ENCODE data around the gene TBC1D9B. TPM values are rescaled to one million over a fixed set of nuclear protein-coding genes. Genes with fewer than 3 reads are reported as not detected.

Gene TBC1D9B
- total and polyA plus RNA-seq, 2 of the 13 experiments (the other 11 are each of a cell fraction or from before 2014, with no cell fraction given), result 35.0 to 50.0 TPM

DNA sequence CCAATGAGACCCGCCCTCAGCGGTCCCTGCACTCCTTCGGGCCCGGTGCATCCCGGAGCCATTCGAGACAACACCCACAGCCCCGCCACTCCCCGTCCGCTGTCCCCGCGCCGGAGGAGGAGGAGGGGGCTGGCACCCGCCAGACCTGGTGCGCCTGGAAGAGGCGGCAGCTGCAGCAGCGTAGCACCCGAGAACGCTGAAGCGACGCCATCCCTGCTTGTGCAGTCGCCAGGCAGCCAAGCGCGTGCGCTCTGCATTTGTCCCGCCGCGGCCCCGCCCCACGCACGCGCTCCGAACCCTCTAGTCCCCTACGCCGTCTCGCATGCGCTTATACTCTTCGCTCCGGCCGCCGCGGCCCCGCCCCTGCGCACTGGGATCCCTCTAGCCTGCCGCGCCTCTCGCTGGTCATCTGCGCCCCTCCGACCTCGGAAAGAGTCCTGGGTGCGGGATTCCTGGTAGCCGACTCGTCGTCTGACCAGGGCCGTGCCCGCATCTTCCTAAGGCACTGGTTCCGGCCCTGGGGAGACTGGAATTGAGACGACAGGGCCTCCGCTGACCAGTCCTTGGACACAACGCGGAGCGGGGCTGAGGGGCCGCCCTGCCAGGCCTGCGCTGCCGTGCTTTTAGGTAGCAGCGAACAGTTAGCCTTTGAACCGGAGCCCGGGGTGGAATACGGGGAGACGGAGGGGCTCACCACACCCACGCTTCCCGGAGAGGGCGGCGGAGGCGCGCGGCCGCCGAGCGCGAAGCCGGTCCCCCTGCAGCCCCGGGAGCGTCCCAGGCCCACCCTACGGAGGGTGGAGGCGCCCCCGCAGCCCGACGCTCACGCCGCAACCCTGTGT is 48.9 kb downstream of the TBC1D9B start, which contains the start of gene MRNIP (continued):
- TF ChIP-seq, protein P1, sequence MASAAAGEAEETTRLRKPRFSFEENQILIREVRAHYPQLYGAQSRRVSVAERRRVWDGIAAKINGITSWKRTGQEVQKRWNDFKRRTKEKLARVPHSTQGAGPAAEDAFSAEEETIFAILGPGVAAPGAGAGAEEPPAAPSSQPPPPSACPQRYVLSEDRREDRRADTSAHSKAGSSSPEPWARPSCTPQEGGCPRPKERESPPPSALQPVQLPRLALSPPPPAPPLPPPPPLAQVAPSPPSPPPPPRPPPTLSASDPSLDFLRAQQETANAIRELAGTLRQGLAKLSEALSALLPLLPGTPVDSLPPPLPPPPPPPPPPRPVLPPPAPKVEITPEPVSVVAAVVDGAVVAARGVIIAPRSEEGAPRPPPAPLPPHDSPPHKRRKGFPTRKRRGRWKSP (CRISPR knock-in tag; IDR thresholded peaks at IDR 0.05), result peak; percentile 97
- TF ChIP-seq BCL6 (CRISPR knock-in tag; IDR thresholded peaks at IDR 0.05) (no peak), SNAI1 (CRISPR knock-in tag; IDR thresholded peaks at IDR 0.05; ENCODE audit: borderline replicate concordance) (peak; percentile 88; the same call in 1 of the 2 replicates), ZFP82 (CRISPR knock-in tag; IDR thresholded peaks at IDR 0.05; ENCODE audit: borderline replicate concordance) (no peak; the same call in 1 of the 2 replicates), KLF6 (CRISPR knock-in tag; IDR thresholded peaks at IDR 0.05) (peak; percentile 79; the same call in 1 of the 2 replicates), ZNF160 (CRISPR knock-in tag; IDR thresholded peaks at IDR 0.05) (peak; percentile 82), ZNF782 (CRISPR knock-in tag; IDR thresholded peaks at IDR 0.05; ENCODE audit: borderline replicate concordance) (peak; percentile 65; the same call in 1 of the 2 replicates), ZNF263 (CRISPR knock-in tag; IDR thresholded peaks at IDR 0.05) (peak; percentile 50), ZNF543 (CRISPR knock-in tag; IDR thresholded peaks at IDR 0.05) (peak; percentile 97), PTBP1 (IDR thresholded peaks at IDR 0.05; ENCODE audit: low read depth, low read length, poor library complexity, severe bottlenecking) (peak; percentile 57), HNRNPLL (IDR thresholded peaks at IDR 0.05; ENCODE audit: low read depth, low read length, poor library complexity, severe bottlenecking) (peak; percentile 92), CBX5 (CRISPR knock-in tag; IDR thresholded peaks at IDR 0.05; ENCODE audit: borderline replicate concordance) (peak; percentile 76; the same call in 1 of the 2 replicates), ZNF766 (CRISPR knock-in tag; IDR thresholded peaks at IDR 0.05; ENCODE audit: borderline replicate concordance) (0 out of 2 replicates have a peak, but pooled peaks have one; percentile 67), MEIS2 (CRISPR knock-in tag; IDR thresholded peaks at IDR 0.05) (peak; percentile 67; the same call in 1 of the 2 replicates), AHR (CRISPR knock-in tag; IDR thresholded peaks at IDR 0.05) (no peak), RELA (CRISPR knock-in tag; IDR thresholded peaks at IDR 0.05) (no peak)
- TF ChIP-seq, protein P2, sequence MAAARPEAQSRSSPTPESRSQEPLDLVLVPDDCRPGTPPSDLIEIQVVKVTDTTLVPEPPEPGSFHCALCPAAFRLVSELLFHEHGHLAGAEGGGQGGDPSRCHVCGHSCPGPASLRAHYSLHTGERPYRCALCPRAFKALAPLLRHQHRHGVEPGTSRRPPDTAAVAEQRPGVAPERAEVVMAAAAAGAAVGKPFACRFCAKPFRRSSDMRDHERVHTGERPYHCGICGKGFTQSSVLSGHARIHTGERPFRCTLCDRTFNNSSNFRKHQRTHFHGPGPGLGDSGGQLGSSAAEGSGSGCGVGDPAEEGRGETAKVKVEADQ (CRISPR knock-in tag; IDR thresholded peaks at IDR 0.05; ENCODE audit: borderline replicate concordance), result peak; percentile 85
- TF ChIP-seq, protein P3, sequence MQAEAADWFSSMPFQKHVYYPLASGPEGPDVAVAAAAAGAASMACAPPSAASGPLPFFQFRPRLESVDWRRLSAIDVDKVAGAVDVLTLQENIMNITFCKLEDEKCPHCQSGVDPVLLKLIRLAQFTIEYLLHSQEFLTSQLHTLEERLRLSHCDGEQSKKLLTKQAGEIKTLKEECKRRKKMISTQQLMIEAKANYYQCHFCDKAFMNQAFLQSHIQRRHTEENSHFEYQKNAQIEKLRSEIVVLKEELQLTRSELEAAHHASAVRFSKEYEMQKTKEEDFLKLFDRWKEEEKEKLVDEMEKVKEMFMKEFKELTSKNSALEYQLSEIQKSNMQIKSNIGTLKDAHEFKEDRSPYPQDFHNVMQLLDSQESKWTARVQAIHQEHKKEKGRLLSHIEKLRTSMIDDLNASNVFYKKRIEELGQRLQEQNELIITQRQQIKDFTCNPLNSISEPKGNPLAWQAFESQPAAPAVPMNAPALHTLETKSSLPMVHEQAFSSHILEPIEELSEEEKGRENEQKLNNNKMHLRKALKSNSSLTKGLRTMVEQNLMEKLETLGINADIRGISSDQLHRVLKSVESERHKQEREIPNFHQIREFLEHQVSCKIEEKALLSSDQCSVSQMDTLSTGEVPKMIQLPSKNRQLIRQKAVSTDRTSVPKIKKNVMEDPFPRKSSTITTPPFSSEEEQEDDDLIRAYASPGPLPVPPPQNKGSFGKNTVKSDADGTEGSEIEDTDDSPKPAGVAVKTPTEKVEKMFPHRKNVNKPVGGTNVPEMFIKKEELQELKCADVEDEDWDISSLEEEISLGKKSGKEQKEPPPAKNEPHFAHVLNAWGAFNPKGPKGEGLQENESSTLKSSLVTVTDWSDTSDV (CRISPR knock-in tag; IDR thresholded peaks at IDR 0.05), result no peak; the same call in 1 of the 2 replicates
- TF ChIP-seq, protein P4, sequence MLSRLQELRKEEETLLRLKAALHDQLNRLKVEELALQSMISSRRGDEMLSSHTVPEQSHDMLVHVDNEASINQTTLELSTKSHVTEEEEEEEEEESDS (CRISPR knock-in tag; IDR thresholded peaks at IDR 0.05; ENCODE audit: borderline replicate concordance), result peak; percentile 75; the same call in 1 of the 2 replicates
- TF ChIP-seq, protein P5, sequence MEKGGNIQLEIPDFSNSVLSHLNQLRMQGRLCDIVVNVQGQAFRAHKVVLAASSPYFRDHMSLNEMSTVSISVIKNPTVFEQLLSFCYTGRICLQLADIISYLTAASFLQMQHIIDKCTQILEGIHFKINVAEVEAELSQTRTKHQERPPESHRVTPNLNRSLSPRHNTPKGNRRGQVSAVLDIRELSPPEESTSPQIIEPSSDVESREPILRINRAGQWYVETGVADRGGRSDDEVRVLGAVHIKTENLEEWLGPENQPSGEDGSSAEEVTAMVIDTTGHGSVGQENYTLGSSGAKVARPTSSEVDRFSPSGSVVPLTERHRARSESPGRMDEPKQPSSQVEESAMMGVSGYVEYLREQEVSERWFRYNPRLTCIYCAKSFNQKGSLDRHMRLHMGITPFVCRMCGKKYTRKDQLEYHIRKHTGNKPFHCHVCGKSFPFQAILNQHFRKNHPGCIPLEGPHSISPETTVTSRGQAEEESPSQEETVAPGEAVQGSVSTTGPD (CRISPR knock-in tag; IDR thresholded peaks at IDR 0.05), result peak; percentile 61; the same call in 1 of the 2 replicates
- TF ChIP-seq, protein P6, sequence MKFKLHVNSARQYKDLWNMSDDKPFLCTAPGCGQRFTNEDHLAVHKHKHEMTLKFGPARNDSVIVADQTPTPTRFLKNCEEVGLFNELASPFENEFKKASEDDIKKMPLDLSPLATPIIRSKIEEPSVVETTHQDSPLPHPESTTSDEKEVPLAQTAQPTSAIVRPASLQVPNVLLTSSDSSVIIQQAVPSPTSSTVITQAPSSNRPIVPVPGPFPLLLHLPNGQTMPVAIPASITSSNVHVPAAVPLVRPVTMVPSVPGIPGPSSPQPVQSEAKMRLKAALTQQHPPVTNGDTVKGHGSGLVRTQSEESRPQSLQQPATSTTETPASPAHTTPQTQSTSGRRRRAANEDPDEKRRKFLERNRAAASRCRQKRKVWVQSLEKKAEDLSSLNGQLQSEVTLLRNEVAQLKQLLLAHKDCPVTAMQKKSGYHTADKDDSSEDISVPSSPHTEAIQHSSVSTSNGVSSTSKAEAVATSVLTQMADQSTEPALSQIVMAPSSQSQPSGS (CRISPR knock-in tag; IDR thresholded peaks at IDR 0.05), result peak; percentile 44; the same call in 1 of the 2 replicates

Data from HepG2 (cell line).